8988T (cell line): Measurements from ENCODE around the gene ADARB2.
"Not testable (repeated sequence)": the region's sequence is repeated elsewhere in the genome, so short reads cannot be mapped to it uniquely, and the experiment has no call there.

ENCODE experiments used
- DNase-seq: peaks from one replicate; pipeline ENCODE4 v3.0.0; 2011

The ADARB2 gene

DNA sequence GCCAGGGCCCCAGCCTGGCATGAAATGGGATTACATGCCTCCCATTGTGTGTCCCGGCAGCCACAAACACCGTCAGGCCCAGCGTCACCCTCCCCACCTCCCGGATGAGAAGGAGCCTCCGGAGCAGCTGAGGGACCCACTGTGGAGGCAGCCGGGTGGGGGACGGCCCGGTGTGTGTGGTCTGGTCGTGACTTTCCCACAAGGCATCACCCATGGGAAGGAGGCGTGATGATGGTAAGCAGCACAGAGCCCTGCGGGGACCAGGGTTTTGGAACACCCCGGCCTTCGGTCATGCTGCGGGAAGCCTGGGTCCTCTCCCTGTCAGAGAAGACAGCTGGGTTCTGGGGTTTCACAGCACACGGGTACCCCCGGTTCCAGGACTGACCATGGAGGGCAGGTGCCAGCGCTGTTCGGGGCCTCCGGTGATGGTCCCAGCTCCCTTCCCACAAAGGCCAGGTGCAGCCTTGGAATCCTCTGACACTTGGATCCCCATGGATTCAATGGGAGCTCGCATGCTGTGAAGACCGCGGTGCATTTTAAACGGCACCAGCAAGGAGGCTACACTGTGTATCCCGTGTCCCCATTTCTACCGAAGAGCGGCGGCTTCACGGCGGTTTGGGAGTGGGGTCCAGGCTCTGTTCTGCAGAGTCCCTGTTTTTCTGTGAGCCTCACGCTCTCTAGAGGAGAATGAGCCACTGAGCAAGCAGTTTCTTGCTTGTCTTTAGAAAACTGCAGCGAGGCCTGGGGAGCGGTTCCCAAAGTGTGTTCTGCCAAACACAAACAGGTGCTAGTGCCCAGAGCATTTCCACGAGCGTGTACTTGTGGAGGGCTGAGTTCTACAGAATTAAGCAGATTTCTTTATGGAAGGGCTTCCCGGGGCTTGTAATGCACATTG lies 336.0 kb downstream of the ADARB2 start:
- DNase-seq, result no peak

DNA sequence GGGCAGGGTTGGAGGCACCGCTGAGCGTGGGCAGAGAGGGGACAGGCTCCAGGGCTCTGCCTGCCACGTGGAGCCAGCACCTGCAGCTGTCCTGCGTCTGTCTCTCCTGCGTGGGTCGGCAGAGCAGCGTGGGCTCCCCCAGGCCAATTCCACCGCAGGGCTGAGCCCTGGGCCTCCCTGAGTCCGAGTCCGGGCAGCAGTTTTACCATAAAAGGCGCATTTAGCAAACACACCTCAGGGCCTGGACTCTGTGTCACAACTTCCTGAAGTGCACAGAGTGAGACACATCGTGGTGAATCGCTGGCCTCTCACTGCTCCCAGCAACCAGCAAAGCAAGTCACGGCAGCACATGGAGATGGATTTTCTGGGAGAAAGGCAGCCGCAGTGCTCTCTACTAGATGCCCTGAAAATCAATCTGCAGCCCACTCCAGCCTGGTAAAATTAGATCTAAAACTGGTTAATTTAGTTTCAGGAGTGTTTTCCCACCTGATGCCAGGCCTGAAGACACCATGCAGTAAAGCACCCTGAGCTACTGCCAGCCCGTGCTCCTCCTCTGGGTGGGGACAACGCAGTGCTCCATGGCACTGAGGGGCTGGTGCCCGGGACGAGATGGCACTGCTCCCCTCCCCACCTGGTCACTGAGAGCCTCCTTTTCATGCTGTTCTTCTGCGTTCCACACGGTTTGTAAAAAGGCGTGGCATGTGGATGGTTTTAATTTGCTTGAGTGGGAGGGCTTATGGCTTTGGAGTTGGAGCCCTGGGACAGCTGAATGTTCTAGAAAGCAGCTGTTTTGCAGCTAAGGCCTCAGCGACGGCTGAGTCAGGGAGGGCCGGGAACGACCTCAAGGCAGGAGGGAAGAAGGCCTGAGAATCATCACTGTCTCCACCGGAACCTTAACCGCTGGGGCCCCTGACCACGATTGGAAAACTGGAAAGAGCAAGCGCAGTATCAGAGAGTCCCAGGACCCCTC lies 336.9 kb downstream of the ADARB2 start:
- DNase-seq, result no peak

DNA sequence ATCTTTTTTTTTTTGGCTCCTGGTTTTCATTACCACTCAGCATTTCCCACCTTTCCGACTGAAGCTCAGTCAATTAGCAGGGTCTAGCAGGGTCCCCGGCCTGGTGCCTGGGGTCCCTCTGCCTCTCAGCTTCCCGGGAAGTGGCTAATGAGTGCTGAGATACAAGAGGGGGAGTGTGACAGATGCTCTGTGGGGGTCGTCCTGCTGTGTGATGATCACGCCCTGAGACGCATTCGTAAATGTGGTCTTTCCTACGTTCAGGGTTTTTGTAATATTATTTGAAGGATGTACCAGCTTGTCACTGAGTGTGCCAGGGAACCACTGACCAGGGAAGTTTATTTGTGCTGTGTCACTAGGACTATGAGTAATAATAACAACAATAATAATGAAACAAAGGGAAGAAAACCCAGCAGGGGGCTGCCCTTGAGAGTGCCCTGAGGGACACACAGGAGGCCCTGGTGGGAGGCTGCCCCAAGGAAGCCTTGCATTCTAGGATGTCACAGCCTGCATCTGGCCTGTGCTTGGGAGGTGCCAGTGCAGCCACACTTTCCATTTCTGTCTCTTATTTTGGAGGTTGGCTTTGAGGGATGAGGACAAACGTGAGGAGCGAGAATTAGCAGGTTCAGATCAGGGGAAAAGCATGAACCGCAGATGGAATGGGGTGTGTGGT lies 337.8 kb downstream of the ADARB2 start:
- no peak for DNase-seq

DNA sequence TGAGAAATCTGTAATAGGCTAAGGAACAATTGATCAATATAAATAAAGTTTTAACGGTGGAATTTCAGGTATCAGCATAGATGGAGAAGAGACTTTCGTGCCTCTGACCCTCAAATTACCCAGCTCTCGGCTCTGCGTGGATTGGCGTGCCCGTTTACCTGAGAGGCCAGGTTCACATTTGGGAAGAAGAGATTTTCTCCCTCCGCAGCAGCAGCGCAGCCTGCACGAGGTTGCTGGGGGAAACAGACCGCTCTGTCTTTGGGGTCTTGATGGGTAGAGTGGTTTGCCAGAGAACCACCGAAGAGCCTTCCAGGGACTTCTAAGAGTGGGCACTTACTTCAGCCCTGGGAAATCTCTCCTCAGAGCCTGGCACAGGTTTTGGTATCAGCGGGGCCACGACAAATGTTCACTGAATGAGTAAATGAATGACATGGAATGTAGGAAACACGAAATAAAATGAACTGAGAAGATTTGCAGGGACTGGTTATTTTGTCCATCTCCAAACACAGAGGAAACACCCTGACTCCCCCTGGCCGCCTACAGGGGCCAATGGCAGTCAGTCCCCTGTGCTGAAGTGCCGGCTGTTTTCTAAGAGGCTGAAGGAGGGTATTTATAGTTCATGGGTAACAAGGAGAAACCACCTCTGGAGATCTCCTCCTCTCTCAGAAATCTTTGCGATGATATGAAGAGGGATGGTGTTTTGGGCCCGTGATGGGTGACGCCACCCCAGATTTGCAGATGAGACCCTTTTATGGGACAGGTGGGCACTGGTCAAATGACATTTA lies 338.5 kb downstream of the ADARB2 start:
- no peak for DNase-seq

DNA sequence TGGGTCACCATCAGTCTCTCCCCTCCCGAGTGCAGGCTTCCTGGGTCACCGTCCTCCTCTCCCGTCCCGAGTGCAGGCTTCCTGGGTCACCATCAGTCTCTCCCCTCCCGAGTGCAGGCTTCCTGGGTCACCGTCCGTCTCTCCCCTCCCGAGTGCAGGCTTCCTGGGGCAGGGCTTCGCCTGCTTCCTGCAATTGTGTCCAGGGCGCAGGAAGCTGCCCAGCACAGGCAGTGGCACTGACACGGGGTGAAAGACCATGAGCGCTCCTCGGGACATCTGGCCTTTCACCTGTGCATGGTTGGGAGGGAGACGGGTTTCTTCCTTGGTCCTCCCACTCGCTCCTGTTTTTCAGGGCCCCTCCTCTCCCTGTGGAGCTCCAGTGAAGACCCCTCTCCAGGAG lies 339.2 kb downstream of the ADARB2 start:
- not testable (repeated sequence) for DNase-seq

DNA sequence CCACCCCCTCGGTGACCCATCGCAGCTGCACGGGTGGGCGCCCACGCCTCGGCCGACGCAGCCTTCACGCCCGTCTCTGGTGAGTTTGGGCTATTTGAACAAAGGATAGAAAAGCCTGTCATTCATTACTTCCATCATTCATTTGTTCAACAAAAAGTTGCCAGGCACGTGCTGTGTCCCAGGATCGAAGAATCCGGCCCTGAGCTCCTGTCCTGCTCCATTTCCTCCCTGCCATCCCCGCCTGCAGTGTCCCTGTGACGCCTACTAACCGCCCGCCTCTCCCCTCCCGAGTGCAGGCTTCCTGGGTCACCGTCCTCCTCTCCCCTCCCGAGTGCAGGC lies 341.1 kb downstream of the ADARB2 start:
- no peak for DNase-seq

DNA sequence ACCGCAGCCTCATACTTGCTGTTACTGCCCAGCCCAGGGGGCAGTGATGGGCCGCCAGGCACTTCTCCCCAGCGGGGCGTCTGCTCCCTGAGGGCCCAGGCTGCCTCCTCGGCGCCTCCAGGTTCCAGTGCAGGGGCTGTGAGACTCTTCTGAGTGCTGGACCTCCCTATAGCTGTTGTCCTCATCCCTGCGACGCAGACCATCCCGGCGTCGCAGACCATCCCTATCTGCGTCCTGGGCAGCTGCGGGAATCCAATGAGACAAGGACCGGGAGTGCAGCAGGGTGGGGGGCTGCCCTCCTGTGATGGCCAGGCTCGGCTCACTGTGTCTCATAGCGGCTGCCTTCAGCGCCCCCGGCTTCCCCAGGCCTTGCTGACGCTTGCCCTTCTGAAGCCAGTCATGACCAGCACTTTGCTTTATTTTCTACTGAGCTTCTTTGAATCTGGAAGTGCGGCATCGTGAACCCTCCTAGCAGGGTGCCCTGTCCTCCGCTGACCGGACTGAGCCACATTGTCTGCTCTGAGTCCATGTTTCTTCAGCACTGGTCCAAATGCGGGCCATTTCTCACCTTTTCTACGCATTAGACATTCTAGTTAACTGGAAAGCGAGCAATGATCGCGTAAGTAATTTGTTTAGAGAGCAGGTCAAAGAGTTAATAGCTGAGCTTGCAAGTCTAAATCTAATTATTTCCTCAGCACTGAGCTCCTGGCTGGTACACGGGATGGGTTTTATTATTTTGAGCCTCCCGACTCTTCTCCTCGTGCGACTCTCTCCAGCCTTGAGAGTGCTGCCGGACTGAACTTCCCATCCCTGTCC lies 341.6 kb downstream of the ADARB2 start:
- no peak for DNase-seq

DNA sequence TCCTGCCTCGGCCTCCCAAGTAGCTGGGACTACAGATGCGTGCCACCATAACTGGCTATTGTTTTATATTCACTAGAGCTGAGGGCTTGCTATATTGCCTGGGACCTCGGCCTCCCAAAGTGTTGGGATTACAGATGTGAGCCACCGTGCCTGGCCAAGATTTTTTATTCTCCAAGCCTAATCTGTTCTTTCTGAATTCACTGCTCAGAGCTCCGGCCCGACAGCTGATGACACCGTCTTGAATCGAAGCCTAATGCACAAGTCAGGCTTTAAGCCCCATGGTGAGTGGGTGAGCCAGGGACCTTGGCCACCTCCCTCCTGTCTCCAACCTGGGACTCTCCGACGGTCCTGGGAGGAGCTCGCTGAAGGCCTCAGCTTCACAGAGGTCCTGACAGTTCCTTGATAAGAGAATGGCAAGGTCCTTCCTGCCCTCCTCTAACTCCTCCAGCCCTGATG lies 342.3 kb downstream of the ADARB2 start:
- no peak for DNase-seq

DNA sequence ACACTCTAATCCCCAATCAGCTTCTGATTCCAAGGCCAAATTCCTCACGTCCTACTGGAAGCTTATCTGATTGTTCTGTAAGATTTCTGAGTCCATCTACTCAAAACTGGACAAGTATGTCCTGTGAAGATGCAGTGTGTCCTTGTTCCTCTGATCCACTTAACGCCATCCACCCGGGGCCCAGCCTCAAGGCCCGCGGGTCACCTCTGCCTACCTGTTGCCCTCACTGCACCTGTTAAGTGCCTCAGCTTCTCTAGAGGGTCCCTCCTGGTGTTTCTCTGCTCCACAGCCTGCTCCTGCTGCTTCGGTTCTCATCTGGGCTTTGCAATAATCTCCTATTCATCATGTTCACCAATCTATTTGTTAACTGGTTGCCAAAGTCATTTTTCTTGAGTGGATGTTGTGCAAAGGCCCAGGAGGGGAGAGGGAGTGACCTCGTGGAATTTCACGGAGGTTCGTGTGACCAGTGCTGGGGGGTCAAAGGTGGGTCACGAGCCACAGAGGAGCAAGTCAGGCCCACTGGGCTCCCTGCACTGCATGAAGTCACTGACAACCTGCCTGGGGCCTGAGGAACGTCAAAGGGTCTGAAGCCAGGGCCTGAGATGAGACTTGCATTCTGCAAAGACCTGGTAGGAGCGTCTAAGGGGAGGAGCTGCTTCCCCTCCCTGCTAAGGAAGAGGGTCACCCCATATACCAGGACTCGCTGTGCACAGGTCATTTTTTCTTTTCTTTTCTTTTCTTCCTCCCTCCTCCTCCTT lies 343.0 kb downstream of the ADARB2 start:
- DNase-seq, result no peak

DNA sequence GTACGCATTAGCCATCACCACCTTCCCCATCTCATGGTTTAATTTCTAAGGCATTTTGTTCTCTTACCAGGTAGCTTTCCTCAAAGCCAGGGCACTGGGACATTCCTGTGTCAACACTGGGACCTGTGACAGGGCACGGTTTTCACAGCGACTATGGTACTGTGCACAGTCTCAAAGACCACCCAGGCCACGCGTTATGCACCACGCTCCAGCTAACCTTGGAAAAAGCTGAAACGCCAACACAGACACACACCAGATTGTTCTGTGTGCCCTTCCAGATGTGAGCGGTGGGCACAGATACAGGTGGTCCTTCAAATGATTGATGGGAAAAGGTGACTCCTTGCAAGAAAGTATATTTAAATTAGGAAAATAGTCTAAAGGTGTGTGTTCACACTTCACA lies 343.8 kb downstream of the ADARB2 start:
- no peak for DNase-seq

DNA sequence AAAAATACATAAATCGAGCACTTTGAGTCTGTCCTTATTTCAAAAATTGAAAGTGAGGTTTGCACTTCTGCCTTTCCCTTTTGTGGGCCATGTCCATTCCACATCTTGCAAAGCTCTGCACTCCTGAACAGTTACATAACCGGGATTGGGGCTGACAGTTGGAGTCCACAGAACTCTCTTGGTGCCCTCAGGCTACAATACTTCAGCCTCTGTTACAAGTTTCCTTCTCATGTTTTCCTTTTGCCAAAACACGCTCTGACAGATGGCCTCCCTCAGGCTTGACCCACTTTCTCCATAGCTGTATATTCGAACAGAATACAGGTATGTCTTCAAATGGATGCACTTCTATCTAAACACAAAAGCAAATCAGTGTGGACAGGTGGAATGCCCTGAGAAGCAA lies 345.2 kb downstream of the ADARB2 start:
- DNase-seq, result no peak

DNA sequence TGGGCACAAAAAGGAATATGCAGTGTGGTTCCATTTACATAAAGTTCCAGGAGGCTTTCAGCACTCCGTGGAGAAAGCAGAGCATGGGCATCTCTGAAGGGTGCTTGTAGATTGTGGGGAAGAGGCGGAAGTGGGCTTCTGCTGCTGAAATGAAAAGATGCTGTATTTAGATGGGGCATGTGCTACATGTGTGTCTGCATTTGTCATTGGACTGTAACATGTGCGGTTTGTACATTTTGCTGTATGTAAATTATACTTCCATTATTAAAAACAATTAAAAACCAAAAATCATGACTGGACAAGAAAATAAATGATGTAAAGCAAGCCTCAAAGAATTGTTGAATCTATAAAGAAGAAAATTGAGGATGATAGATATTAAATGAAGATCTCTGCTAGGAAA lies 347.1 kb downstream of the ADARB2 start:
- no peak for DNase-seq

DNA sequence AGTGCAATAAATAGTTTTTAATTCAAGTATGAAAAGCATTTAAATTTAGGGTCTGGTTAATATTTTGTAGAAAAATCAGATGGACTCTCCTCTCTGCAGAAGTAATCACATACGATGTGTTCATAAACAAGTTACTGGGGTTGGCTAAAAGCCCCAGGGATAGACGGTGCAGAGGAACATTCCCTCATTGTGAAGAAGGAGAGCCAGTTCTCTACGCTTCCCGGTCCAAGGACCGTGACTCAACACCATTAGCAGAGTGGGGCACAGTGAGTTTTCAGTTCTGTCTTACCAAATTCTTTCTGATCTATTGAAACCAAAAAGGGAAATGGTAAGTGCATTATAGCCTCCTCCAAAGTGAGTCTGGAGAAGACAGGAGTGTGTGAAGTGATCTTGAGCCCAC lies 353.3 kb downstream of the ADARB2 start:
- no peak for DNase-seq

DNA sequence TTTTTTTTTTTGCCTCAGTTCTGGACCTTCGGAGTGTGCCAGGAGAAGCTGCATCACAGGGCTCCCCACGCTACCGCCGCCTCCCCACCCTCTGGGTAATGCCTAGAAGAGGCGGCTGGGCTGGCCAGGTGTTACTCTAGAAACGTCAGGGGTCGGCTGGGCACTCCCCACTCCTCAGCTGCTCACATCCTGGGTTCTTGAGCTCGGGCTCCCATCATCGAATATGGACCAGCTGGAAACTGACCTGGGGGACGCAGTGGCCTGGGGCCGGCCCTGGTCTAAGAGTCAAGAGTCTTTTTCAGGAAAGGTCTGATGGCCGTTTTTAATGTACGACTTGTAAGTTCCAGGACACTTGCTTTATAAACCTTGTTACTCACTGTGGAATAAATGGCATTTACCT lies 354.6 kb downstream of the ADARB2 start:
- DNase-seq, result no peak

DNA sequence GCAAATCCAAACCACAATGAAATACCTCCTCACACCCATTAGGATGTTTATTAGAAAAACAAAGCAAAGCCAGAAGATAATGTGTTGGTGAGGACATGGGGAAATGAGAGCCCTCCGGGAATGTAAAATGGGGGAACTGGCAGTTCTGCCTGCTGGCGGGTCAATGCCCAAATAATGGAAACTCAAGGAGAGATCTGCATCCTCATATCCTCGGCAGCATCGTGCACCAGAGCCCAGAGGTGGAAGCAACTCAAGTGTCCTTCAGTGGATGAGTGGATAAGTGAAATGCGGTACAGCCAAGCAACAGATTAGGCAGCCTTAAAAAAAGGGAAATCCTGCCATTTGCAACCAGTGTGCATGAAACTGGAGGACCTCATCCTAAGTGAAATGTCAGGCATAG lies 356.0 kb downstream of the ADARB2 start:
- no peak for DNase-seq

DNA sequence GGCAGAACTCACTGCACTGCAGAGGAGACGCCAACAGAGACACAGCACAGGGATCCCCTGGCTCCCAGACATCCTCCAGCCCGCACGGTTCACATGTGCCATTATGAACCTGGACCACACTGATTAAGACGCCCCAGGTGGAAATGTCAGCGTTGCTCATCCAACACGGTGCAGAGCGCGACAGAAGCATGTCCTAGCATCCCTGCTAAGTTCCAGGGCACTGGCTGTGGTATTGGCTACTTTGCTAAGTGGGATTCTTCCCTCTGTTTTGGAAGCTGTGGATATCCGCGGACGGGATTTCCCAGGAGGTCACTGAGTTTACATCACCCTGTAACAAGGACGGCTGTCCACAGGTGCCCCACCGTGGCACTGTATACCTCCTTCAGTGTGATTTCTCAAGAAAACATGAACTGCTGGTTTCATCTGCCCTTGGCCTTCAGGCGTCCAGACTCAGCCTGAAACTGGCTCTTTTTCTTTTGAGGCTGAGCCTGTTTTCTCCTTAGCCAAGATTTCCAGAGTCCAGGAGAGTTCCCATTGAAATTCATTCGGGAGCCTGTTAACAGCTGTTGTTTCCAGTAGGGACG lies 357.1 kb downstream of the ADARB2 start:
- DNase-seq, result peak; percentile 4

DNA sequence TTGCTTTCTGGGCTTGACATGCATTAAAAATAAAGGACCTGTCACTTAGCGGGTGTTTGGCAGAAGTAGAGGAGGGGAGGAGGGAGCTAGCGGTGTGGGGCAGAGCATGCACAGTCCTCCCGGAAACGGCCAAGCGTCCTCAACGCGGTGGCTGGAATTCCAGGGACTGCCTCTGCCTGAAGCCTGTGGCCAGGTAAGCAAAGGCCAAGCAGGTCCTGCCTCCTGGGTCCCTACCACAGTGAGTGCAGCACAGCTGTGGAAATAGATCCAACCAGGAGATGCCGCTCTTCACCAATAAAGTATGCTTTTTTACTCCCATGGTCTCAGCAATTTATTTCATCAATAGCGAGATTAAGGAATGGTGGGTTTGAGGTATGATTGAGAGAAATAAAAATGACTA lies 357.7 kb downstream of the ADARB2 start:
- no peak for DNase-seq

DNA sequence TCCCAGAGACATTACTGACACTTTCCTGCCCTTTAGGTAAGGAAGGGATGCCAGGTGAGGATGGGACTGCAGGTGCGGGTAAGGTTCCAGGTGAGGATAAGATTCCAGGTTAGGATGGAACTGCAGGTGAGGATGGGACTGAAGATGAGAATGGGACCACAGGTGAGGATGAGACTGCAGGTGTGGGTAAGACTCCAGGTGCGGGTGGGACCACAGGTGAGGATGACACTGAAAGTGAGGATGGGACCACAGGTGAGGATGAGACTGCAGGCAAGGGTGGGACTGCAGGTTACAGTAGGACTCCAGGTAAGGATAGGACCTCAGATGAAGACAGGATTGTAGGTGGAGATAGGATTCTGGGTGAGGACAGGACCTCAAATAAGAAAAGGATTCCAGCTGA lies 358.9 kb downstream of the ADARB2 start:
- DNase-seq, result no peak

DNA sequence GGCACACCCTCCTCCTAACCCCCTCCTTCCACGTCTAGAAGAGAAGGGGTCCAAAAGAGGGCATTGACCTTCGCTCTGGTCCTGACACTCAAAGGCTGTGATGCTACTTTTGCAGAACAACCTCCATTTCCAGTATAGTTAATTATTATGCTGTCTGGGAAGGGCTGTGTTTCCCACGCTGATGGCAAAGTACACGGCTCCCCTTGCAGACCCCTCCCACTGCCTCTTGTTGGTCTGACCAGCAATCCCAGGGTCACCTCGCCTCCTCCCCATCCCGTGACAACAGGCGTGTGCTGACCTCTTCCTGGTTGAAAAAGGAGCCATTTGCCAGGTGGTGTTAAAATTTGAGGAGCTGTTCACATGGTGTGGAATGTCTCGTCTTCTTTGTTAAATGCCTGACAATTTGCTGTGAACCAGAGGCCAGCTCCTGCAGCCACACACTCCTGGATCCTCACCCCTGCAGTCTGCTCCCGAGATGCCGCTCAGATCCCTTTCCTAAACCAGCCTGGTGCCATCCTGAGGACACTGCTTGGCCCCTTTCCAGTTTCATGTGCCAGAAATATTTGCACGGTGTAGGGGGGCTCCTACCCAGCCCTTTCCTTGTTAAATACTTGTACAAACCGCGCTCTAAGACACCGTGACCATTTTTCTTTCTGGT lies 359.5 kb downstream of the ADARB2 start:
- DNase-seq, result no peak

DNA sequence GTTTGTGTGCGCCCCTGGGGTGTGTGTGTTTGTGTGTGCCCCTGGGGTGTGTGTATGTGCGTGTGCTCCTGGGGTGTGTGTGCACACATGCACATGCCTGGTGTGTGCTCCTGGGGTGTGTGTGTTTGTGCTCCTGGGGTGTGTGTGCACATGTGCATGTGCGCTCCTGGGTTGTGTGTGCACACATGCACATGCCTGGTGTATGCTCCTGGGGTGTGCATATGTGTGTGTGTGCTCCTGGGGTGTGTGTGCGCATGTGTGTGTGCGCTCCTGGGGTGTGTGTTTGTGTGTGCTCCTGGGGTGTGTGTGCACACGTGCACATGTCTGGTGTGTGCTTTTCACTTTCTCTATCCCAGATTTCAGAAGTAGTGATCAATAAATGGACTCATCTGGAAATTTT lies 360.1 kb downstream of the ADARB2 start:
- DNase-seq, result no peak
